GM23248 (cell line): ENCODE measurements around the gene UBA3.

ENCODE experiments used
- EZH2 ChIP-seq: fragments of 200-600 bp; sonication (generic); IDR thresholded peaks from 2 replicates; pipeline ENCODE4 v1.6.1; 2018; ENCODE audit warnings: antibody characterized with exemption, mild to moderate bottlenecking; ENCODE audit not compliant: insufficient read depth, poor library complexity, severe bottlenecking
- EZH2phosphoT487 ChIP-seq: fragments of 200-600 bp; sonication (generic); IDR thresholded peaks from 2 replicates; pipeline ENCODE4 v1.6.1; 2018; ENCODE audit warnings: antibody characterized with exemption, moderate library complexity, mild to moderate bottlenecking, low read depth; ENCODE audit not compliant: insufficient read depth

DNA sequence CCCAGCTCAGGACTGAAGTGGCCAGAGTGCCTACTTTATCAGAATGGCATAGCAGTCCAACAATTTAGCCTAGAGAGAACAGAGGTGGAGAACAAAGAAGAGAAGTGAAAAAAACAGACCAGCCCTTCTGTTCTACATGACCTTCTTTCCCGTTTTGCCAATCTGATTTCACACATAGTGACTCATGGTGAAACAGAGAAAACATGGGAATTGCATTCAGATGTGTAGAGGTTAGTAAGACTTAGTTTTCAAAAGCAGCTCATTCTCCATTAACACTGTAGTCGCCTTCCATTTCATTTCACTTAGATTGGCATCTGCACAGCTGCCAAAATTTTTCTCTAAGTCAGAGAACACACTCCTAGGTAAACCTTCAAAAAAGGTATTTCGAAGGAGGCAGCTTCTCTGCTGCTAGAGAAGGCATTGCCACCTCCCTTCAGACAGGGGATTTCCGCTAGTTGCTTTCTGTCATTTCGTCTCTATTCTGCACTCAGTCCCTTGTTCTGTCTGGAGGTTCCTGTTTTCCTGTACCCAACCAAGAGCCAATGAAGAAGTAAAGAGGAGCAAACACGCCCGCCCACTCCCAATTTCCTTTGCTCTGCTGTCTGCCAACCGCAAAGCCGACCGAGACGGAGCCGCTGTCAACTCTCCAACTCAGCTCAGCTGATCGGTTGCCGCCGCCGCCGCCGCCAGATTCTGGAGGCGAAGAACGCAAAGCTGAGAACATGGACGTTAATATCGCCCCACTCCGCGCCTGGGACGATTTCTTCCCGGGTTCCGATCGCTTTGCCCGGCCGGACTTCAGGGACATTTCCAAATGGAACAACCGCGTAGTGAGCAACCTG lies 4.4 kb upstream of the UBA3 start, which contains the start of gene ARL6IP5:
- TF ChIP-seq EZH2 (no peak), EZH2phosphoT487 (no peak)
